ENCODE data around the gene IL4. TPM values are rescaled to one million over a fixed set of nuclear protein-coding genes. Genes with fewer than 3 reads are reported as not detected.

The IL4 gene
- total RNA-seq, 1 experiment from 2014 or later: not detected

- Mint-ChIP-seq H3K4me3 (ENCODE audit: low read depth, unreplicated experiment) (peak overlapping the region; percentile 43), H3K27ac (ENCODE audit: unreplicated experiment) (no peak overlapping the region), H3K4me1 (ENCODE audit: low read depth, unreplicated experiment) (no peaks in the 10 kb centered on the region), H3K36me3 (ENCODE audit: insufficient read depth, unreplicated experiment) (no peaks in the 10 kb centered on the region), H3K27me3 (ENCODE audit: unreplicated experiment) (peaks cover 35% of the 10 kb centered on the region), H3K9me3 (ENCODE audit: low read depth, unreplicated experiment) (no peaks in the 10 kb centered on the region)
- no TSS peak for BruUV-seq (replicated peaks)
- TF ChIP-seq CTCF (IDR thresholded peaks at IDR 0.05; ENCODE audit: unreplicated experiment): no peak
- peak; percentile 43 for DNase-seq
- CTCF ChIA-PET: no interaction called here
- intact Hi-C loops (cut with micrococcal nuclease; ENCODE audit: unreplicated experiment): no loop called here
Measured at GRCh38 chr5:132655821-132656773, 17.7 kb upstream of the IL4 start.

GRCh38 chr5:132656774-132657355 is 16.9 kb upstream of the IL4 start:
- H3K4me1 Mint-ChIP-seq (ENCODE audit: low read depth, unreplicated experiment): no peaks in the 10 kb centered on the region
- H3K9me3 Mint-ChIP-seq (ENCODE audit: low read depth, unreplicated experiment): no peaks in the 10 kb centered on the region
- no peak overlapping the region for H3K27ac Mint-ChIP-seq (ENCODE audit: unreplicated experiment)
- CTCF ChIA-PET: no interaction called here
- intact Hi-C loops (cut with micrococcal nuclease; ENCODE audit: unreplicated experiment): no loop called here
- H3K4me3 Mint-ChIP-seq (ENCODE audit: low read depth, unreplicated experiment): peak overlapping the region; percentile 43
- TF ChIP-seq CTCF (IDR thresholded peaks at IDR 0.05; ENCODE audit: unreplicated experiment): no peak
- peaks cover 35% of the 10 kb centered on the region for H3K27me3 Mint-ChIP-seq (ENCODE audit: unreplicated experiment)
- DNase-seq: no peak
- no TSS peak for BruUV-seq (replicated peaks)
- H3K36me3 Mint-ChIP-seq (ENCODE audit: insufficient read depth, unreplicated experiment): no peaks in the 10 kb centered on the region

GRCh38 chr5:132657676-132658380 is 16.0 kb upstream of the IL4 start, which contains the start of gene IL13:
IL13 (plus strand) TSS chr5:132658173; CDS start chr5:132658187, 14 bp downstream.
- H3K36me3 Mint-ChIP-seq (ENCODE audit: insufficient read depth, unreplicated experiment): no peaks in the 10 kb centered on the region
- H3K4me3 Mint-ChIP-seq (ENCODE audit: low read depth, unreplicated experiment): peak within 1 kb of the TSS; percentile 43
- H3K27me3 Mint-ChIP-seq (ENCODE audit: unreplicated experiment): peaks cover 35% of the 10 kb centered on the region
- TF ChIP-seq CTCF (IDR thresholded peaks at IDR 0.05; ENCODE audit: unreplicated experiment): no peak
- no peaks in the 10 kb centered on the region for H3K9me3 Mint-ChIP-seq (ENCODE audit: low read depth, unreplicated experiment)
- H3K4me1 Mint-ChIP-seq (ENCODE audit: low read depth, unreplicated experiment): peaks cover 3% of the 10 kb centered on the region
- H3K27ac Mint-ChIP-seq (ENCODE audit: unreplicated experiment): no peak within 1 kb of the TSS
- CTCF ChIA-PET: interaction anchor here (0.5 to 0.7 kb wide), 2 partner anchors 379 to 416 kb away, joined by 3 read pairs; no protein-coding TSS in a partner anchor
- BruUV-seq (replicated peaks): no TSS peak
- intact Hi-C loops (cut with micrococcal nuclease; ENCODE audit: unreplicated experiment): no loop called here
- DNase-seq: no peak

Data from Calu3 (cell line).